Measurements from ENCODE around the gene KAZN.
A peak's percentile ranks its signal among the peaks of the same experiment; 100 is the strongest.

The KAZN gene

GRCh38 chr1:15016001-15016400 is 417.5 kb downstream of the KAZN start:
- Histone ChIP-seq H3K4ac (ENCODE audit: low read depth, low read length) (no peak overlapping the region), H3K4me3 (ENCODE audit: low read depth, low read length) (no peak overlapping the region), H4K12ac (ENCODE audit: low read depth, low read length) (no peak overlapping the region), H3K36me3 (ENCODE audit: control insufficient read depth in 1 of 2, insufficient read depth in 2 of 2, low read length in 2 of 2) (peaks cover 0 to 5% of the 10 kb centered on the region in 2 experiments), H3K14ac (ENCODE audit: low read length) (no peak overlapping the region), H2AK5ac (ENCODE audit: low read length) (no peak overlapping the region), H3K4me2 (ENCODE audit: low read length) (no peak overlapping the region), H3K79me2 (ENCODE audit: control insufficient read depth, insufficient read depth, low read length, poor library complexity) (peaks cover 5% of the 10 kb centered on the region), H3K23ac (ENCODE audit: low read length) (no peak overlapping the region), H2BK12ac (ENCODE audit: low read length) (no peak overlapping the region), H2AFZ (ENCODE audit: insufficient read depth, low read length, poor library complexity) (no peak overlapping the region), H4K91ac (ENCODE audit: low read depth, low read length) (no peak overlapping the region), H2BK120ac (ENCODE audit: insufficient read depth, low read length, poor library complexity) (no peak overlapping the region), H3K27ac (ENCODE audit: low read depth, low read length) (no peak overlapping the region), H3K9ac (ENCODE audit: low read length) (no peak overlapping the region), H3K27me3 (ENCODE audit: insufficient read depth, low read length) (no peaks in the 10 kb centered on the region), H3K4me1 (ENCODE audit: control insufficient read depth in 1 of 2, insufficient read depth in 2 of 2, low read length in 2 of 2) (peaks cover 10 to 14% of the 10 kb centered on the region in 2 experiments), H4K8ac (ENCODE audit: low read depth, low read length) (no peak overlapping the region), H3K79me1 (ENCODE audit: low read length) (peaks cover 5% of the 10 kb centered on the region), H3K9me3 (ENCODE audit: insufficient read depth, low read depth, low read length) (no peaks in the 10 kb centered on the region), H2BK5ac (ENCODE audit: low read depth, low read length, poor library complexity) (no peak overlapping the region), H3K18ac (ENCODE audit: low read length) (no peak overlapping the region)
- DNase-seq, result no peak
- WGBS (ENCODE audit: extremely low coverage, insufficient coverage, insufficient read length), result no CpG with 5 or more reads among the region's 9 CpGs

DNA sequence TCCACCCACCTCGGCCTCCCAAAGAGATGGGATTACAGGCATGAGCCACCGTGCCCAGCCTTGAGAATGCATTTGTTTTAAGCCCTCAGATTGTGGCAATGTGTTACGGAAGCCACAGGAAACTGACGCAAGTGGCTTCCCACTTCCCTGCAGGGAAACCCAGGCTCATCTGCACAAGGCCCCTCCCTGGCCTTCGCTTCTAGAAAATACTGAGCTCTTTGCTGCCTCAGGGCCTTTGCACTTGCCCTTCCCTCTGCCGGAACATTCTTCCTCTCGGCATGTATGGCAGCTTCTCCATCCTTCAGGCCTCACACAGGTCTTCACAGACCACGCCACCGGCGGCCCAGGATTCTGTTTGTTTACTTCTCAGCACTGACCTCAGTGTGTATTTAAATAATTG is 418.0 kb downstream of the KAZN start:
- Histone ChIP-seq H3K4me2 (ENCODE audit: low read length) (no peak overlapping the region), H2AFZ (ENCODE audit: insufficient read depth, low read length, poor library complexity) (no peak overlapping the region), H3K23ac (ENCODE audit: low read length) (no peak overlapping the region), H3K18ac (ENCODE audit: low read length) (no peak overlapping the region), H3K4ac (ENCODE audit: low read depth, low read length) (no peak overlapping the region), H4K8ac (ENCODE audit: low read depth, low read length) (no peak overlapping the region), H3K36me3 (ENCODE audit: control insufficient read depth in 1 of 2, insufficient read depth in 2 of 2, low read length in 2 of 2) (peaks cover 0 to 5% of the 10 kb centered on the region in 2 experiments), H4K12ac (ENCODE audit: low read depth, low read length) (no peak overlapping the region), H3K4me3 (ENCODE audit: low read depth, low read length) (no peak overlapping the region), H3K79me1 (ENCODE audit: low read length) (peaks cover 7% of the 10 kb centered on the region), H2BK120ac (ENCODE audit: insufficient read depth, low read length, poor library complexity) (no peak overlapping the region), H3K9me3 (ENCODE audit: insufficient read depth, low read depth, low read length) (no peaks in the 10 kb centered on the region), H3K4me1 (ENCODE audit: control insufficient read depth in 1 of 2, insufficient read depth in 2 of 2, low read length in 2 of 2) (peaks cover 11 to 16% of the 10 kb centered on the region in 2 experiments), H2AK5ac (ENCODE audit: low read length) (no peak overlapping the region), H3K9ac (ENCODE audit: low read length) (no peak overlapping the region), H2BK5ac (ENCODE audit: low read depth, low read length, poor library complexity) (no peak overlapping the region), H3K27ac (ENCODE audit: low read depth, low read length) (no peak overlapping the region), H3K79me2 (ENCODE audit: control insufficient read depth, insufficient read depth, low read length, poor library complexity) (peaks cover 5% of the 10 kb centered on the region), H3K27me3 (ENCODE audit: insufficient read depth, low read length) (no peaks in the 10 kb centered on the region), H3K14ac (ENCODE audit: low read length) (no peak overlapping the region), H2BK12ac (ENCODE audit: low read length) (no peak overlapping the region), H4K91ac (ENCODE audit: low read depth, low read length) (no peak overlapping the region)
- whole genome bisulfite sequencing (ENCODE audit: extremely low coverage, insufficient coverage, insufficient read length), result no CpG with 5 or more reads among the region's 10 CpGs
- DNase-seq, result peak; percentile 90 to 93

DNA sequence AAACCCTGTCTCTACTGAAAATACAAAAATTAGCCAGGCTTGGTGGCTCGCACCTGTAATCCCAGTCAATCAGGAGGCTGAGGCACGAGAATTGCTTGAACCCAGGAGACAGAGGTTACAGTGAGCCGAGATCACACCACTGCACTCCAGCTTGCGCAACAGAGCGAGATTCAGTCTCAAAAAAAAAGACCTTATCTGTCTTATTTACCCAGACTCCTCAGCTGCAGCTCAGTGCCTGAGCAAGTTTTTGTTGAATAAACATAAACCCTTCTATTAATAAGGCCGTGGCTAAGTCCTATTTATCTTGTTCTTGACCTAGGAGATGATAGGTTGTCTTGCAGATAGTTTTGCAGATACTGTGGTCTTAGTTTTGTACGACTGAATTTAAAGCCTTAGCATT is 418.6 kb downstream of the KAZN start:
- H3K23ac ChIP-seq (ENCODE audit: low read length), result no peak overlapping the region
- no peak overlapping the region for H2BK120ac ChIP-seq (ENCODE audit: insufficient read depth, low read length, poor library complexity)
- H3K79me2 ChIP-seq (ENCODE audit: control insufficient read depth, insufficient read depth, low read length, poor library complexity), result peaks cover 5% of the 10 kb centered on the region
- H2BK12ac ChIP-seq (ENCODE audit: low read length), result no peak overlapping the region
- H3K9ac ChIP-seq (ENCODE audit: low read length), result no peak overlapping the region
- no CpG with 5 or more reads among the region's 7 CpGs for WGBS (ENCODE audit: extremely low coverage, insufficient coverage, insufficient read length)
- peak in 1 of 2 donors; percentile 6 for DNase-seq
- H4K91ac ChIP-seq (ENCODE audit: low read depth, low read length), result no peak overlapping the region
- H3K18ac ChIP-seq (ENCODE audit: low read length), result no peak overlapping the region
- peaks cover 11 to 16% of the 10 kb centered on the region in 2 experiments for H3K4me1 ChIP-seq (ENCODE audit: control insufficient read depth in 1 of 2, insufficient read depth in 2 of 2, low read length in 2 of 2)
- no peak overlapping the region for H4K12ac ChIP-seq (ENCODE audit: low read depth, low read length)
- peaks cover 0 to 5% of the 10 kb centered on the region in 2 experiments for H3K36me3 ChIP-seq (ENCODE audit: control insufficient read depth in 1 of 2, insufficient read depth in 2 of 2, low read length in 2 of 2)
- H3K4me2 ChIP-seq (ENCODE audit: low read length), result no peak overlapping the region
- no peaks in the 10 kb centered on the region for H3K27me3 ChIP-seq (ENCODE audit: insufficient read depth, low read length)
- no peak overlapping the region for H3K4me3 ChIP-seq (ENCODE audit: low read depth, low read length)
- no peak overlapping the region for H2AK5ac ChIP-seq (ENCODE audit: low read length)
- no peak overlapping the region for H3K4ac ChIP-seq (ENCODE audit: low read depth, low read length)
- no peak overlapping the region for H4K8ac ChIP-seq (ENCODE audit: low read depth, low read length)
- no peak overlapping the region for H2AFZ ChIP-seq (ENCODE audit: insufficient read depth, low read length, poor library complexity)
- peaks cover 7% of the 10 kb centered on the region for H3K79me1 ChIP-seq (ENCODE audit: low read length)
- no peak overlapping the region for H3K14ac ChIP-seq (ENCODE audit: low read length)
- H3K9me3 ChIP-seq (ENCODE audit: insufficient read depth, low read depth, low read length), result no peaks in the 10 kb centered on the region
- no peak overlapping the region for H3K27ac ChIP-seq (ENCODE audit: low read depth, low read length)
- H2BK5ac ChIP-seq (ENCODE audit: low read depth, low read length, poor library complexity), result no peak overlapping the region

DNA sequence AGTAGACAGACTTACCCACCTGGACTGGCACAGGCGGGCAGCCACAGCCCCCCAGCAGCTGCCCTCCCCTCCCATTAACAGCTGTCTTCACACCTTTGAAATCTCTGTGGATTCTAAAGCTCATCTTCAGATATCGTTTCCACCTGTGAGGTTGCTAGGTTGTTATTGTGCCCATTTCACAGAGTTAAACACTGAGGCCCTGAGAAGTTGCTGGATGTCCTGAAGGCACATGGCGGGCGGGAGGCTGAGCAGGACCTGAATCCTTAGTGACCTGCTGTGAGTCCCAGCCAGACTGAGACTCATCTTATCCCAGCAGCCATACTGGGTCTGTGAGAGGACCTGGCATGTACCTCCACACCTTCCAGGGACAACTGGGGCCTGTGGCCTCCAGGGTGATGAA is 420.3 kb downstream of the KAZN start:
- Histone ChIP-seq H3K18ac (ENCODE audit: low read length) (no peak overlapping the region), H3K27me3 (ENCODE audit: insufficient read depth, low read length) (no peaks in the 10 kb centered on the region), H3K9ac (ENCODE audit: low read length) (no peak overlapping the region), H3K4me2 (ENCODE audit: low read length) (no peak overlapping the region), H2BK120ac (ENCODE audit: insufficient read depth, low read length, poor library complexity) (no peak overlapping the region), H2BK12ac (ENCODE audit: low read length) (no peak overlapping the region), H3K79me2 (ENCODE audit: control insufficient read depth, insufficient read depth, low read length, poor library complexity) (peaks cover 5% of the 10 kb centered on the region), H2AFZ (ENCODE audit: insufficient read depth, low read length, poor library complexity) (no peak overlapping the region), H3K4me1 (ENCODE audit: control insufficient read depth in 1 of 2, insufficient read depth in 2 of 2, low read length in 2 of 2) (peaks cover 16 to 27% of the 10 kb centered on the region in 2 experiments), H3K4ac (ENCODE audit: low read depth, low read length) (no peak overlapping the region), H3K79me1 (ENCODE audit: low read length) (peaks cover 10% of the 10 kb centered on the region), H2BK5ac (ENCODE audit: low read depth, low read length, poor library complexity) (no peak overlapping the region), H4K91ac (ENCODE audit: low read depth, low read length) (no peak overlapping the region), H3K36me3 (ENCODE audit: control insufficient read depth in 1 of 2, insufficient read depth in 2 of 2, low read length in 2 of 2) (peaks cover 2 to 5% of the 10 kb centered on the region in 2 experiments), H2AK5ac (ENCODE audit: low read length) (no peak overlapping the region), H3K4me3 (ENCODE audit: low read depth, low read length) (no peak overlapping the region), H4K12ac (ENCODE audit: low read depth, low read length) (no peak overlapping the region), H3K9me3 (ENCODE audit: insufficient read depth, low read depth, low read length) (no peaks in the 10 kb centered on the region), H4K8ac (ENCODE audit: low read depth, low read length) (no peak overlapping the region), H3K23ac (ENCODE audit: low read length) (no peak overlapping the region), H3K27ac (ENCODE audit: low read depth, low read length) (no peak overlapping the region), H3K14ac (ENCODE audit: low read length) (no peak overlapping the region)
- no peak for DNase-seq
- no CpG with 5 or more reads among the region's 4 CpGs for WGBS (ENCODE audit: extremely low coverage, insufficient coverage, insufficient read length)
